NCI-H2107 treated with DMSO at 0.1 percent for 48 hours (cell line): ENCODE results near the gene TAF13.
"Not testable (repeated sequence)": the region's sequence is repeated elsewhere in the genome, so short reads cannot be mapped to it uniquely, and the experiment has no call there.

Experiments
- DNase-seq: peaks from one replicate; lab custom pipeline; 2025; ENCODE audit not compliant: unreplicated experiment; lab: John Stamatoyannopoulos, UW

Gene TAF13

DNA sequence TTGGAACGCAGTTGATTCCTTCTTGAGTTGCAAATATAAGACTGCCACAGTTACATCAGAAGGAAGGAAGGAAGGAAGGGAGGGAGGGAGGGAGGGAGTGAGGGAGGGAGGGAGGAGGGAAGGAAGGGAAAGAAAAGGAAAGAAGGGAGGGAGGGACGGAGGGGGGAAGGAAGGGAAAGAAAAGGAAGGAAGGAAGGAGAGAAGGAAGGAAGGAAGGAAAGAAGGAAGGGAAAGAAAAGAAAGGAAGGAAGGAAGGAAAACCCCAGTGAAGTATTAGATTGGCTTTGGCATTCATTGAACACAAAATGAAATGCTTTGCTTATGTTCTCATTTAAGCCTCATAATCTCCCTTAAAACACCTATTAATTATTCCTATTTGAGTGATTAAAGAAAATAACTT is 27.5 kb downstream of the TAF13 start:
- DNase-seq, result no peak

- no peak for DNase-seq
These were observed 28.5 kb downstream of the TAF13 start for GRCh38 chr1:109047339-109047738.

GRCh38 chr1:109046671-109047070 is 29.1 kb downstream of the TAF13 start:
- no peak for DNase-seq

DNA sequence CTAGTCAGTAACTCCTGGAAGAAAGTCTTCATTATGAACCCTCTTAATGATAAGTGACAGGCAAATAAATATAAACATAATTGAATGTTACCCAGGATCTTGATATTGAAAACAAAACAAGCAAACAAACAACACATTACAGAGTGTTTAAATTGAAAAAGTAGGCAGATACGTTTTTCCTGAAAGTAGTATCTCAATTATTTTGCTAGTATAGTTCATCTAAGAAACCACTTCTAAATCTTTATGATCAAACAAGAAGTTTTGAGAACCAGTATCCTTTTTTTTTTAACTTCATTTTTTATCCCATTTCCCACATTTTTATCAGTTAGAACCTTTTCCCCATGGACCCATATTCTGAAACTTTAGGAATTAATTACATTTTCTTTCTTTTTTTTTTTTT is 30.2 kb downstream of the TAF13 start:
- DNase-seq, result no peak

DNA sequence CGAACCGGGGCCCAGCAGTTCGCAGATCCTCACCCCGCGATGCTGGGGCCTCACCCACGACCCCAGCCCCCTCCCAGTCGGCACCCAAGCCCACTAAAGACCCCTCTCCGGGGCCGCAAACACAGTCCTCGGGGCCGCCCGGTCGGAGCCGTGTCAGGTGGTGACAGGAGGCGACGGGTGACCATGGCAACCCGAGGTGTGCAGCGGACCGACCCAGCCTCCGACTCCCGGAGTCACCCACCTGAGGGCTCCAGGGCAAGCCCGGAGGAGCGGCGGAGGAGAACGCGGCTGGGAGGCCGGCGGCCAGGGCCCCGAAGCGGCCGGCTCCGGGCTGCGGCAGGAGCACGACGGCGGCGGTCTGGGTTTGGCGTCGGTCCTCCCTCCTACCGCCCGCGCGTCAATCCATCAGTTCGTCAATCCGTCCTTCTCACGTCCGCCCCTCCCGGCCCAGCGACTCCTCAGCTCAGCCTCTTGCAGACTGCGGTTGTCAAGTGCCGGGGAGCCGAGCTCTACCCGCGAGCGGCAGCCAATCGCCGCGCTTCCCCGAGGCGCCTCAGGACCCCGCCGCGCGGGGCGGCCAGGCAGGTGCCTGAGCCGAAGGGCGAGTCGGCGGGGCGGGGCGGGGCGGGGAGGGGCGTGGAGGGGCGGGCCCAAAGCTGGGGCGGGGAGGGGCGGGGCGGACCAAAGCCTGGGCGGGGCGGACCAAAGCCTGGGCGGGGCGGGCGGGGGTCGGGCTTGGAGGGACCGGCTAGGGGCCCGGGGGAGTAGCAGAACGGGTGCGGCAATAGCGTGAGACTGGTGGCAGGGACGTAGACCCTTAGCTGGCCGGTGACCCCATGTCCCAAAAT is 34.0 kb downstream of the TAF13 start, which contains the start of gene WDR47:
TSS of gene WDR47 (minus strand) at position 482 of the 848 bp plus-strand sequence. CDS start 18,590 bp downstream, outside the sequence.
- DNase-seq, result peak; percentile 78

GRCh38 chr1:109040989-109041620 is 34.7 kb downstream of the TAF13 start:
- DNase-seq, result no peak

- no peak for DNase-seq
These were observed 35.2 kb downstream of the TAF13 start for GRCh38 chr1:109040627-109040988.

- no peak for DNase-seq
These were observed 41.4 kb downstream of the TAF13 start for GRCh38 chr1:109034382-109034781.

DNA sequence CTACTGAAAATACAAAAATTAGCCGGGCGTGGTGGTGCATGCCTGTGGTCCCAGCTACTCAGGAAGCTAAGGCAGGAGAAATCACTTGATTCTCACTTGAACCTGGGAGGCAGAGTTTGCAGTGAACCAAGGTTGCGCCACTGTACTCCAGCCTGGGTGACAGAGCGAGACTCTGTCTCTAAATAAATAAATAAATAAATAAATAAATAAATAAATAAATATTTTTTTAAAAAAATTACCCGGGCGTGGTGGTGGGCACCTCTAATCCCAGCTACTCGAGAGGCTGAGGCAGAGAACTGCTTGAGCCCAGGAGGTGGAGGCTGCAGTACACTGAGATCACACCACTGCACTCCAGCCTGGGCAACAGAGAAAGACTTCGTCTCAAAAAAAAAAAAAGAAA is 46.3 kb downstream of the TAF13 start:
- not testable (repeated sequence) for DNase-seq

DNA sequence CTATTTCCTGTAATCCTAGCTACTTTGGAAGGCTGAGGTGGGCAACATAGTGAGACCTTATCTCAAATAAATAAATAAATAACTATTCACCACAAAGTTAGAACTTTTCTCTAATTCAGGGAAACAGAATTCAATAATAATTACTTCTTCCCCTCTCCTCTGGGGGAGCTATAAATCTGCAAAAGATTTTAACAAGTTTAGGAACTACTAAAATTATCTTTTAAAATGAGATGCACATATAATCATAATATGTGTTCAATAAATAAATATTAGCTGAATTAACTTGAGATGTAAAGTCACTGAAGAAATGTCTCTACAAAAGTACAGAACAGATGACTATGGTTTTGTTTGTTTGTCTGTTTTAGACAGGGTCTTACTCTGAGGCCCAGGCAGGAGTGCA is 48.0 kb downstream of the TAF13 start:
- no peak for DNase-seq

GRCh38 chr1:109025694-109026093 is 50.1 kb downstream of the TAF13 start:
- DNase-seq, result no peak

DNA sequence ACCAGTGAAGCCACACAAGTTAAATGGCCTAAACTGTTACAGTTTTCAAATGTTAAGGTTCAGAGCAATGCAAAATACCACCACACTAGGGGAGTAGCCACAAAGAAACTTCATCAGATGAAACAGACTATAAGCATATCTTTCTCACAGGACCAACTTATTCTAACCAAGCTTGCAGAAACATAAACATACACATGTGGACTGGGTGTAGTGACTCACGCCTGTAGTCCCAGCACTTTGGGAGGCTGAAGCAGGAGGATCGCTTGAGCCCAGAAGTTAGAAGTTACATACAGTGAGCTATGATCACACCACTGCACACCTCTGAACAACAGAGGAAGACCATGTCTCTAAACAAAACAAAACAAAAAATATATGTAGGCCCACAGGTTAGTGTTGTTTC is 51.2 kb downstream of the TAF13 start:
- no peak for DNase-seq

GRCh38 chr1:109020693-109021257 is 55.0 kb downstream of the TAF13 start:
- no peak for DNase-seq

DNA sequence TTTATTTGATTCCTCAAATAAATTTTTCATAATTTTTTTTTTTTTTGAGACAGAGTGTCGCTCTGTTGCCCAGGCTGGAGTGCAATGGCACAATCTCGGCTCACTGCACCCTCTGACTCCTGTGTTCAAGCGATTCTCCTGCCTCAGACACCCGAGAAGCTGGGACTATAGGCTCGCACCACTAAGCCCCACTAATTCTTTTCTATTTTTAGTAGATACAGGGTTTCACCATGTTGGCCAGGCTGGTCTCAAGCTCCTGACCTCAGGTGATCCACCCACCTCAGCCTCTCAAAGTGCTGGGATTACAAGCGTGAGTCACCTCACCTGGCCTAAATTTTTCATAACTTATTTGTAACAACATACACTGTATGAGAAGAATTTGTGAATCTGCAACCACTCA is 58.1 kb downstream of the TAF13 start:
- not testable (repeated sequence) for DNase-seq

DNA sequence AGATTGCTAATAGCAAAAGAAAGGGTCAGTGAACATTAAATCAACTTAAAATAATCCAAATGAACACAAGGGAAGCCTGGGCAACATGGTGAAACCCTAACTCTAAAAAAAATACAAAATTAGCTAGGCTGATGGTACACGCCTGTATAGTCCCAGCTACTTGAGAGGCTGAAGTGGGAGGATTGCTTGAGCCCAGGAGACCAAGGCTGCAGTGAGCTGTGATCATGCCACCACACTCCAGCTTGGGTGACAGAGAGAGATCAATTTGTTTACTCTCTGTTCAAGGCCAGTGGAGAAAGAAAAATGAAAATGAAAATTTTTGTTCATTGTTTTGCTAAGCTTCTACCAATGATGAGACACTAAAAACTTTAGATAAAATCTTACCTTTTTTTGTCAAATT is 58.7 kb downstream of the TAF13 start:
- DNase-seq, result no peak
